IMR-90 (cell line): Measurements from ENCODE around the gene HGF. TPM values are rescaled to one million over a fixed set of nuclear protein-coding genes. Genes with fewer than 3 reads are reported as not detected.

Source experiments
- ATAC-seq: fragments of 200-7000 bp; cut with Tn5 transposase; 2 replicates; pipeline ENCODE4 v1.9.1; 2020; ENCODE audit warnings: low read depth, mild to moderate bottlenecking, moderate library complexity
- BruUV-seq: library from RNA; stranded (reverse); fragments of 400-500 nt; replicated peaks from 2 replicates; lab custom pipeline; 2021; lab: Mats Ljungman, UMichigan
- CTCF ChIA-PET: fragments of 300-600 bp; formaldehyde crosslinking; extraction: SDS; loops from one replicate; lab custom pipeline; 2021; ENCODE audit warnings: antibody characterized with exemption; lab: Yijun Ruan, JAX
- POLR2A ChIA-PET: fragments of 300-600 bp; sonication (Branson Sonifier 250); formaldehyde crosslinking; loops from one replicate; lab custom pipeline; 2022; ENCODE audit warnings: antibody characterized with exemption; ENCODE audit not compliant: unreplicated experiment; lab: Charles Lee
- DNase-seq: peaks from one replicate; pipeline ENCODE4 v3.0.0; 2013
- H2AFZ ChIP-seq: replicated peaks from 2 replicates; pipeline ENCODE3; 2013; ENCODE audit warnings: low read length, mild to moderate bottlenecking; ENCODE audit not compliant: poor library complexity
- H2AK5ac ChIP-seq: 2 replicates; pipeline ENCODE4 v1.6.1; 2013; ENCODE audit warnings: low read depth, low read length, inconsistent platforms
- H2AK9ac ChIP-seq: replicated peaks from 2 replicates; pipeline ENCODE3; 2013; ENCODE audit warnings: mild to moderate bottlenecking, low read depth, low read length, moderate library complexity; ENCODE audit not compliant: poor library complexity
- H2BK120ac ChIP-seq: 2 replicates; pipeline ENCODE4 v1.6.1; 2013; ENCODE audit warnings: low read depth, low read length, inconsistent platforms
- H2BK15ac ChIP-seq: 3 replicates; pipeline ENCODE4 v1.6.1; 2013; ENCODE audit warnings: low read depth, low read length, inconsistent platforms
- H2BK20ac ChIP-seq: 2 replicates; pipeline ENCODE4 v1.6.1; 2013; ENCODE audit warnings: low read depth, mild to moderate bottlenecking, inconsistent platforms, low read length, moderate library complexity
- H2BK5ac ChIP-seq: 2 replicates; pipeline ENCODE4 v1.6.1; 2013; ENCODE audit warnings: mild to moderate bottlenecking, low read depth, low read length, inconsistent platforms; ENCODE audit not compliant: poor library complexity, severe bottlenecking
- H3K14ac ChIP-seq: replicated peaks from 2 replicates; pipeline ENCODE4 v1.6.1; 2013; ENCODE audit warnings: low read depth, low read length, inconsistent platforms
- H3K18ac ChIP-seq: 2 replicates; pipeline ENCODE4 v1.6.1; 2013; ENCODE audit warnings: low read depth, low read length, control low read depth
- H3K23ac ChIP-seq: 2 replicates; pipeline ENCODE4 v1.6.1; 2013; ENCODE audit warnings: low read depth, low read length, inconsistent platforms
- H3K27ac ChIP-seq: 2 replicates; pipeline ENCODE4 v1.5.1; 2013; ENCODE audit warnings: mild to moderate bottlenecking, control low read depth, low read length; ENCODE audit not compliant: insufficient read depth
- H3K27me3 ChIP-seq: 2 replicates; pipeline ENCODE4 v1.6.1; 2013; ENCODE audit warnings: low read length; ENCODE audit not compliant: control insufficient read depth, insufficient read depth
- H3K36me3 ChIP-seq: 2 replicates; pipeline ENCODE4 v1.6.1; 2013; ENCODE audit warnings: low read length, mixed read lengths; ENCODE audit not compliant: control insufficient read depth, insufficient read depth
- H3K4ac ChIP-seq: 2 replicates; pipeline ENCODE4 v1.6.1; 2013; ENCODE audit warnings: low read depth, low read length, inconsistent platforms
- H3K4me1 ChIP-seq: 2 replicates; pipeline ENCODE4 v1.6.1; 2013; ENCODE audit warnings: low read length, mixed read lengths; ENCODE audit not compliant: control insufficient read depth, insufficient read depth
- H3K4me2 ChIP-seq: 2 replicates; pipeline ENCODE4 v1.6.1; 2013; ENCODE audit warnings: low read depth, mild to moderate bottlenecking, control low read depth, low read length, moderate library complexity
- H3K4me3 ChIP-seq: 2 replicates; pipeline ENCODE4 v1.5.1; 2013; ENCODE audit warnings: low read depth, mild to moderate bottlenecking, control low read depth, low read length, moderate library complexity; ENCODE audit not compliant: insufficient read depth
- H3K56ac ChIP-seq: 2 replicates; pipeline ENCODE4 v1.6.1; 2013; ENCODE audit warnings: low read length, inconsistent platforms; ENCODE audit not compliant: insufficient read depth; ENCODE audit errors: extremely low read depth
- H3K79me1 ChIP-seq, 2 experiments: 2 replicates each; pipeline ENCODE4 v1.6.1; 2013; ENCODE audit warnings: low read length in 2 of 2, inconsistent platforms in 1 of 2, low read depth in 1 of 2
- H3K9ac ChIP-seq: 2 replicates; pipeline ENCODE4 v1.6.1; 2013; ENCODE audit warnings: low read depth, low read length, control low read depth
- H3K9me1 ChIP-seq: 2 replicates; pipeline ENCODE4 v1.6.1; 2013; ENCODE audit warnings: low read length, inconsistent platforms; ENCODE audit not compliant: insufficient read depth
- H3K9me3 ChIP-seq: 2 replicates; pipeline ENCODE4 v1.6.1; 2013; ENCODE audit warnings: low read length; ENCODE audit not compliant: control insufficient read depth, insufficient read depth
- H4K20me1 ChIP-seq: 2 replicates; pipeline ENCODE4 v1.6.1; 2013; ENCODE audit warnings: low read length, inconsistent platforms; ENCODE audit not compliant: insufficient read depth
- H4K5ac ChIP-seq: 2 replicates; pipeline ENCODE4 v1.6.1; 2013; ENCODE audit warnings: mild to moderate bottlenecking, low read depth, low read length, control low read depth
- H4K8ac ChIP-seq, 2 experiments: 2 replicates each; pipeline ENCODE4 v1.6.1; 2013; ENCODE audit warnings: low read depth in 2 of 2, low read length in 2 of 2, control low read depth in 1 of 2, inconsistent platforms in 1 of 2
- H4K91ac ChIP-seq: 2 replicates; pipeline ENCODE4 v1.6.1; 2013; ENCODE audit warnings: low read depth, low read length, inconsistent platforms; ENCODE audit not compliant: insufficient read depth
- BHLHE40 ChIP-seq: fragments of 150-350 bp; IDR thresholded peaks from 2 replicates; pipeline ENCODE4 v1.6.1; 2016; ENCODE audit warnings: mild to moderate bottlenecking, low read depth, low read length
- CEBPB ChIP-seq: IDR thresholded peaks from 2 replicates; pipeline ENCODE4 v1.6.1; 2012; ENCODE audit warnings: low read depth, low read length, improper control_type of control experiment
- CHD1 ChIP-seq: IDR thresholded peaks from 2 replicates; pipeline ENCODE4 v1.6.1; 2012; ENCODE audit warnings: low read depth, low read length, improper control_type of control experiment
- CTCF ChIP-seq: conservative IDR thresholded peaks from 2 replicates; pipeline ENCODE4 v1.5.1; 2012; ENCODE audit warnings: mild to moderate bottlenecking, low read depth, low read length, improper control_type of control experiment
- ELK1 ChIP-seq: fragments of 150-350 bp; IDR thresholded peaks from 2 replicates; pipeline ENCODE4 v1.6.1; 2016; ENCODE audit warnings: low read depth, mild to moderate bottlenecking, low read length, moderate library complexity, borderline replicate concordance
- FOS ChIP-seq: fragments of 150-350 bp; IDR thresholded peaks from 2 replicates; pipeline ENCODE4 v1.6.1; 2016; ENCODE audit warnings: low read depth, low read length
- MAFK ChIP-seq: IDR thresholded peaks from 2 replicates; pipeline ENCODE4 v1.6.1; 2012; ENCODE audit warnings: low read depth, low read length, improper control_type of control experiment
- MAZ ChIP-seq: IDR thresholded peaks from 2 replicates; pipeline ENCODE4 v1.6.1; 2012; ENCODE audit warnings: low read depth, mild to moderate bottlenecking, low read length, improper control_type of control experiment, moderate library complexity, borderline replicate concordance
- MXI1 ChIP-seq: IDR thresholded peaks from 2 replicates; pipeline ENCODE4 v1.6.1; 2012; ENCODE audit warnings: low read depth, mild to moderate bottlenecking, low read length, moderate library complexity, borderline replicate concordance
- NFE2L2 ChIP-seq: fragments of 150-350 bp; IDR thresholded peaks from 2 replicates; pipeline ENCODE4 v1.6.1; 2016; ENCODE audit warnings: low read depth, mild to moderate bottlenecking, low read length
- POLR2A ChIP-seq: IDR thresholded peaks from 2 replicates; pipeline ENCODE4 v1.6.1; 2012; ENCODE audit warnings: mild to moderate bottlenecking, low read depth, low read length
- RAD21 ChIP-seq: IDR thresholded peaks from 2 replicates; pipeline ENCODE4 v1.6.1; 2012; ENCODE audit warnings: low read length, improper control_type of control experiment
- RCOR1 ChIP-seq: IDR thresholded peaks from 2 replicates; pipeline ENCODE4 v1.6.1; 2012; ENCODE audit warnings: mild to moderate bottlenecking, low read length, improper control_type of control experiment; ENCODE audit not compliant: insufficient replicate concordance
- RFX5 ChIP-seq: IDR thresholded peaks from 2 replicates; pipeline ENCODE4 v1.8.0; 2012; ENCODE audit warnings: low read depth, mild to moderate bottlenecking, low read length, moderate library complexity
- SMC3 ChIP-seq: fragments of 150-350 bp; IDR thresholded peaks from 2 replicates; pipeline ENCODE4 v1.6.1; 2016; ENCODE audit warnings: low read depth, mild to moderate bottlenecking, antibody characterized with exemption, low read length, moderate library complexity
- USF2 ChIP-seq: fragments of 150-350 bp; IDR thresholded peaks from 2 replicates; pipeline ENCODE4 v1.6.1; 2017; ENCODE audit warnings: mild to moderate bottlenecking, antibody characterized with exemption, low read length, low read depth
- dilution Hi-C: fragments of 300-500 bp; cut with HindIII; formaldehyde crosslinking; loops from one replicate; pipeline ENCODE4 v1.14.3; 2018; ENCODE audit warnings: low sequenced_read_pairs; ENCODE audit not compliant: unreplicated experiment
- in situ Hi-C: fragments of 300-500 bp; cut with MboI; formaldehyde crosslinking; loops from 3 replicates; pipeline ENCODE4 v1.14.3; 2019; ENCODE audit warnings: low sequenced_read_pairs, inconsistent platforms, mixed read lengths
- intact Hi-C: fragments of 100-400 bp; cut with micrococcal nuclease; formaldehyde crosslinking; loops from 2 replicates; pipeline ENCODE4 v1.10.0; 2022
- polyA plus RNA-seq, 3 experiments: library from polyadenylated mRNA; depleted of rRNA; stranded (reverse); fragments of >200 nt; gene quantifications; 2 replicates each; pipeline ENCODE4 v1.2.3, GENCODE V29; 2012; ENCODE audit warnings: low replicate concordance in 1 of 3
- total RNA-seq: library from RNA; depleted of rRNA; stranded (reverse); fragments of >200 nt; gene quantifications from 2 replicates; pipeline ENCODE4 v1.2.3, GENCODE V29; 2012

The HGF gene
- total and polyA plus RNA-seq, 2 of the 4 experiments (the other 2 are of a cell fraction) = 16.8 to 50.9 TPM

- no TSS peak for BruUV-seq
Measured at GRCh38 chr7:81740403-81740802, 29.4 kb downstream of the HGF start.

More at GRCh38 chr7:81740403-81740802, 29.4 kb downstream of the HGF start:
- peaks cover 34% of the 10 kb centered on the region for H3K36me3 ChIP-seq
- H3K14ac ChIP-seq = no peak overlapping the region
- no peak overlapping the region for H2AK9ac ChIP-seq
- no peak overlapping the region for H3K27ac ChIP-seq
- H4K91ac ChIP-seq = no peak overlapping the region
- H2BK120ac ChIP-seq = no peak overlapping the region
- dilution Hi-C loops = no loop called here
- no peak overlapping the region for H4K5ac ChIP-seq
- intact Hi-C loops = no loop called here
- H2AK5ac ChIP-seq = no peak overlapping the region
- no peak overlapping the region for H3K4me2 ChIP-seq
- H4K8ac ChIP-seq = no peak overlapping the region
- no peaks in the 10 kb centered on the region for H3K79me1 ChIP-seq
- in situ Hi-C loops = no loop called here
- no peak overlapping the region for H3K18ac ChIP-seq
- H2BK20ac ChIP-seq = no peak overlapping the region
- H2AFZ ChIP-seq = no peak overlapping the region
- H3K4me3 ChIP-seq = no peak overlapping the region
- DNase-seq (no peak), ATAC-seq (no peak)
- H3K9me3 ChIP-seq = peaks cover 2% of the 10 kb centered on the region; the same call in 1 of the 2 replicates
- H3K9ac ChIP-seq = no peak overlapping the region
- H3K27me3 ChIP-seq = no peaks in the 10 kb centered on the region
- no peaks in the 10 kb centered on the region for H4K20me1 ChIP-seq
- no peak overlapping the region for H3K56ac ChIP-seq
- no peaks in the 10 kb centered on the region for H3K9me1 ChIP-seq
- H2BK5ac ChIP-seq = no peak overlapping the region
- TF ChIP-seq NFE2L2 (no peak), RFX5 (no peak), ELK1 (no peak), CEBPB (no peak), FOS (no peak), SMC3 (no peak), MAZ (no peak), MAFK (no peak), RCOR1 (no peak), BHLHE40 (no peak), USF2 (no peak), RAD21 (no peak), POLR2A (no peak), MXI1 (no peak), CHD1 (no peak), CTCF (no peak)
- no peak overlapping the region for H3K23ac ChIP-seq
- no peaks in the 10 kb centered on the region for H3K4me1 ChIP-seq
- POLR2A ChIA-PET = no interaction called here
- H3K4ac ChIP-seq = no peak overlapping the region
- CTCF ChIA-PET = no interaction called here
- no peak overlapping the region for H2BK15ac ChIP-seq
